Measurements from ENCODE around the gene ALDH3B2. TPM values are rescaled to one million over a fixed set of nuclear protein-coding genes. Genes with fewer than 3 reads are reported as not detected.

Gene ALDH3B2
- total and polyA plus RNA-seq, 2 of the 8 experiments (the other 6 are each of a cell fraction or from before 2014, with no cell fraction given): not detected

DNA sequence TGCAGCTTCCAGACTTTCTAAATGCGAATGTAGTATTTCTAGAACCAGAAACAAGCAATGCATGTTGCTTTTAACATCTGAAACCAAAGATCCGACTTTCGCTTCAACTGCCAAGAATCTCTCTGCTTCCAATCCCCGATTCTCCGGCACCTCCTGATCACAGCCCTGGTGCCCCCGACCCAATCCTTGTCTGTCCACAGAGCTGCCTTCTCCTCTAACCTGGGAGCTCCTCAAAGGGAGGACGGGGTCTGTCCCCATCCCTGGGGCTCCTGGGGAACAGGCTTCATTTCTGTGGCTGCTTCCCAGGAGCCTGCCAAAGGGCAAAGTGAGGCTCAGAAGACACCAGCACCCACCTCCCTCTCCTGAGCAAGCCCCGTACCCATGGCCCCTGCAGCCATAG is 521 bp downstream of the ALDH3B2 start:
- no peak overlapping the region for H4K91ac ChIP-seq (replicated peaks; ENCODE audit: insufficient read length, low read length)
- CTCF ChIA-PET (ENCODE audit: partially characterized antibody): interaction anchor here (0.8 to 3.8 kb wide), 9 partner anchors 9 to 102 kb away, joined by 3 to 28 read pairs (median 3); no protein-coding TSS in a partner anchor
- peaks cover 0 to 5% (median 0%) of the 10 kb centered on the region in 4 experiments; a peak in 3 of 7 replicates for H3K4me1 ChIP-seq (replicated peaks in 1 of 4; ENCODE audit: control insufficient read depth in 3 of 4, insufficient read depth in 4 of 4, low read length in 3 of 4)
- no peak overlapping the region for H3K14ac ChIP-seq (ENCODE audit: insufficient read length)
- no peaks in the 10 kb centered on the region for H3K9me3 ChIP-seq (ENCODE audit: insufficient read depth in 2 of 2, low read depth in 1 of 2, low read length in 1 of 2)
- DNase-seq (ENCODE audit: low read depth in 1 of 2, low spot score in 2 of 2): no peak
- POLR2A ChIA-PET (ENCODE audit: partially characterized antibody): interaction anchor here (2.1 kb wide), 1 partner anchor 25 kb away, joined by 4 read pairs; no protein-coding TSS in a partner anchor
- 82% methylated on average over 8 of the region's 8 CpGs; no CpG with 5 or more reads in 1 of the 2 experiments for WGBS, 2 experiments (ENCODE audit: extremely low coverage in 1 of 2, insufficient coverage in 1 of 2, insufficient read length in 1 of 2, insufficient replicate concordance in 2 of 2, low coverage in 1 of 2, low lambda C conversion rate in 2 of 2, missing lambda C conversion rate in 1 of 2)
- no peak overlapping the region for H2AFZ ChIP-seq (ENCODE audit: low read length)
- peaks cover 0 to 2% of the 10 kb centered on the region in 2 experiments for H4K20me1 ChIP-seq (replicated peaks in 1 of 2; ENCODE audit: control insufficient read depth in 1 of 2, insufficient read depth in 2 of 2, low read length in 2 of 2)
- no peak overlapping the region for H2BK15ac ChIP-seq (ENCODE audit: low read length)
- H3K27me3 ChIP-seq (replicated peaks in 1 of 4; ENCODE audit: control insufficient read depth in 3 of 4, extremely low read depth in 1 of 4, insufficient read depth in 3 of 4, low read length in 3 of 4): no peaks in the 10 kb centered on the region
- TF ChIP-seq SP1 (IDR thresholded peaks at IDR 0.05; ENCODE audit: low read depth, low read length): no peak
- H3K23me2 ChIP-seq (ENCODE audit: low read depth, low read length): peaks cover 10% of the 10 kb centered on the region; the same call in 1 of the 2 replicates
- no peaks in the 10 kb centered on the region for H3K79me1 ChIP-seq (ENCODE audit: low read depth, low read length)
- H3K18ac ChIP-seq (ENCODE audit: extremely low read depth, low read length): no peak overlapping the region
- H3K4me2 ChIP-seq (ENCODE audit: insufficient read depth in 1 of 2, low read depth in 2 of 2, low read length in 2 of 2): no peak overlapping the region
- no peaks in the 10 kb centered on the region for H3K36me3 ChIP-seq (ENCODE audit: control insufficient read depth in 2 of 4, insufficient read depth in 4 of 4, low read length in 3 of 4)
- no peak overlapping the region for H3K4ac ChIP-seq (replicated peaks; ENCODE audit: insufficient read length, low read depth, low read length)
- no peak overlapping the region for H2AK5ac ChIP-seq (ENCODE audit: low read depth, low read length)
- no peak for FAIRE-seq
- no peak overlapping the region for H2BK120ac ChIP-seq (replicated peaks; ENCODE audit: low read depth, low read length)
- no peak overlapping the region for H2BK12ac ChIP-seq (ENCODE audit: low read depth, low read length)
- no peak overlapping the region for H3K4me3 ChIP-seq (ENCODE audit: extremely low read depth in 1 of 4, insufficient read depth in 2 of 4, low read depth in 3 of 4, low read length in 4 of 4)
- H4K8ac ChIP-seq (ENCODE audit: extremely low read depth, insufficient read depth, low read length): no peak overlapping the region; the same call in 1 of the 2 replicates
- no peaks in the 10 kb centered on the region for H3K79me2 ChIP-seq (ENCODE audit: control insufficient read depth in 1 of 2, insufficient read depth in 2 of 2, low read length in 2 of 2)
- H4K5ac ChIP-seq (ENCODE audit: insufficient read length, low read depth, low read length): no peak overlapping the region
- H2BK5ac ChIP-seq (ENCODE audit: low read depth, low read length): no peak overlapping the region
- no peak overlapping the region for H3K27ac ChIP-seq (ENCODE audit: low read depth, low read length)
- no peak overlapping the region for H3K23ac ChIP-seq (ENCODE audit: insufficient read length)
- no peak overlapping the region for H3K9ac ChIP-seq (replicated peaks in 1 of 4; ENCODE audit: extremely low read depth in 1 of 4, low read depth in 3 of 4, low read length in 3 of 4)
- H3K56ac ChIP-seq (replicated peaks; ENCODE audit: insufficient read length, low read depth, low read length): no peak overlapping the region
- H2BK20ac ChIP-seq (ENCODE audit: low read length): no peak overlapping the region

Measured in H1 (cell line).